HG03442 (cell line): Measurements from ENCODE around the gene SLC8A1.
"Not testable (repeated sequence)": the region's sequence is repeated elsewhere in the genome, so short reads cannot be mapped to it uniquely, and the experiment has no call there.

ENCODE experiments used
- ATAC-seq: cut with Tn5 transposase; IDR thresholded peaks from one replicate; pipeline ENCODE4 v1.9.1; 2021; ENCODE audit warnings: mild to moderate bottlenecking, moderate library complexity; ENCODE audit not compliant: unreplicated experiment

Gene SLC8A1

DNA sequence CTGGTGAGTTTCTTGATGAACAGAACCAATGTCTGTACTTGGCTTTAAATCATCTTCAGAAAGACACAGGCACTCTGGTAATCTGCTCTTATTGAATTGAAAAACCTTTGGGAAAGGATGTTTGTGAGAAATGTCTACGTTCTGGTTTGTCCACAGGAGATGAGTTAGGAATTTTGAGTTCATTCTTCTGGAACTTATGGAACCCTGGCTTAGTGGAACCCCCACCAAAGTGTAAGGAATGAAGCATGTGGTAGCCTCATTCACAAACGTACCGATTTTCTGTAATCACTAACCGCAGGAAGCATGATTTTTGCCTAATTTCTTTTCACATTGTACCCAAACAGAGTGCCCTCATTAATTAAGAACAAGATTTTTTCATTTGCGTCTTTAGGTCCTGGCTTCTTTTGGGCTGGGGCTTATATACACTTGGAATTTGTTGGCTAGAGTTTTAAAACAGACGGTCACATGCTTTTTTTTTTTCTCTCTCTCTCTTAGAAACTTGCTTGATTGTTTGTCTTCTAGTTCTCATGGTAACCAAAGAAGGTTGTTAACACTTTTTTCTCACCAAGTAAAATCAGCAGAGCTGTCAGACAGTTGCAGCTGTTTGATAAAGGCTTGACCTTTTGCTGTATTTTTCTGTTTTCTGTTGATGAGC, 358.7 kb downstream of the SLC8A1 start:
- ATAC-seq, result no peak

DNA sequence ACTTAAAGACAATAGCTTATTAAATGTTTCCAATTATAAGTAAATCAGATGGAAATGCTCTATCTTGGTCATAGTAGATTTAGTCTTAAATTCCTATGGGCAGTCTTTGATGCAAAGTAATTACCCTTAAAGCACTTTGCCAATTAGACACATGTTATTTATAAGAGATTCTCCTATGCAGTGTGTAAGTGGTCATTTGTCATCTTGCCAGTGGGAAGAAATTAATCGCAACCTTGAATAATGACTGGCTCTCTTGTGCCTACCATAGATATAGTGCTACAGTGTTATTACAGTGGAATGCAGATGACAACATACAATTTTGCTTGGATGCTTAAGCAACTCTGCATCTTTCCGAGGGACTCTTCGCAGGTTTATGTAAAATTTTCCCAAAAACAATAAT, 361.8 kb downstream of the SLC8A1 start:
- ATAC-seq, result no peak

DNA sequence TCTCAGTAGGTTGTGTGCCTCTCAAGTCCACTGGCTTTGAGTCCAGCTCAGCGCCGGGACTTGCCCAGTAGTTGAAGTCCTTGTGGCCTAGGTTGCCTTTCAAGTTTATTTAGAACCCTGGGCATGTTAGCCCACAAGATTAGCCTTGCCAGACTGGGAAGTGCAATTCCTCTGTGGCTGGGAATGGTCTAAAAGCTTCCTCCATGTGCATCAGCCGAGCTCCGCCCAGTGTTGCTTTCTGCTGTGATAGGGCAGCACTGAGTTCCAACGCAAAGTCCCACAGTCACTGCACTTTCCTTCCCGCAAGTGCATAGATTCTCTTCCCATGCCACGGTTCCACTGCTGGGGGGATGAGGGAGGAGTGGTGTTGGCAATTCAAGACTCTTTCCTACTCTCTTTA, 364.0 kb downstream of the SLC8A1 start:
- ATAC-seq, result no peak

- ATAC-seq, result no peak
These were observed 364.5 kb downstream of the SLC8A1 start for GRCh38 chr2:40087434-40087833.

GRCh38 chr2:40085786-40086185, 366.1 kb downstream of the SLC8A1 start:
- no peak for ATAC-seq

GRCh38 chr2:40073336-40073735, 378.6 kb downstream of the SLC8A1 start:
- not testable (repeated sequence) for ATAC-seq

DNA sequence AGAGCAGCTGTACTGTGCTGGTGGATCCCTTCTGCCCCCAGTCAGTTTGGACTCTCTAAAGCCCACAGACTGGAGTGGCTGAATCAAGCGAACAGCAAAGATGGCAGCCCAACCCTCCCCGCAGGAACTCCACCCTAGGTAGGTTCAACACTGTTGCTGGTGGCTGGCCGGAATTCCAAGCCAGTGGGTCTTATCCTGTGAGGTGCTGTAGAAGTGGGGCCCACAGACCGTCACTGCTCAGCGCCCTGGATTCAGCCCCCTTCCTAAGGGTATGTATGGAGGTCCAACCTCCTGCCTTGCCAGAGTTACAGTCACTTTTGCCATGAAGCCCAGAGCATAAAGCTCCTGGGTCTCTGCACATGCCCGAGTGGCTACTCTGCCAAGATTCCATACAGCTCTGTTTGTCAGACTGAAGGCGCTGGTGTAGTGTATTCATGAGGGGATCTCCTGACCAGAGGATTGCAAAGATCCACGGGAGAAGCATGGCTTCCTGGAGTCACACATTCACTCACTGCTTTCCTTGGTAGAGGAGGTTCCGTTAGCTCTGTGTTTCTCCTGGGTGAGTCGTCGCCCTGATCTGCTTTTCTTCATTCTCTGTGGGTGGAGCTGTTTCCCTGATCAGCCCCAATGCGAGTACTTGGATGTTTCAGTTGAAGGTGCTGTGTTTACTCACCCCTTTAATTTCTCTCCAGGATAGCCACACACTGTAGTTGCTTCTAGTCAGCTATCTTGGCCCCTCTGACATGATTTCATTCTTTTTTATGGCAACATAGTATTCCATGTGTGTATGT, 379.3 kb downstream of the SLC8A1 start:
- ATAC-seq, result no peak

DNA sequence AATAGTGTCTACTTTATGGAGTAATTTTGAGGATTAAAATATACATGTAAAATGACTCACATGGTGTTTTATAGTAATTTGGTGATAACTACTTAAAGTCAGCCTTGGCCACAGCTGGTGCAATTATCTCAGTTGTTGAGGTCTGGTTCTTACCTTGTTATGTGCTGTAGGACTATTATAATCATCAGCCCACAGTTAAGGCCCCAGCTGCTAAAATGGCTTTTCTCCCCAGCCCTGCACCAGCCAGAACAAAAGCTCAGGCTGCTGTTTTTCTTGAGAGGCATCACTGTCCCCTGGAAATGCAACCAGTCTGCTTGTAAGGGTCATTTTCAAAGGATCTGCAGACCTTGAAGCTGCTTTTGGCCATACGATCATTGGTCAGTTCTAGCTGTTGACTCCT, 389.5 kb downstream of the SLC8A1 start:
- ATAC-seq, result no peak

GRCh38 chr2:40049781-40050180, 402.1 kb downstream of the SLC8A1 start:
- ATAC-seq, result no peak

- no peak for ATAC-seq
These were observed 403.4 kb downstream of the SLC8A1 start for GRCh38 chr2:40048506-40048905.

- ATAC-seq, result no peak
These were observed 404.5 kb downstream of the SLC8A1 start for GRCh38 chr2:40047406-40047805.
